Common myeloid progenitor, CD34-positive (primary cell): Measurements from ENCODE around the gene HABP2.

Source experiments
- CTCF ChIA-PET: fragments of 350-600 bp; sonication (Branson Sonifier 250); formaldehyde crosslinking; loops from one replicate; lab custom pipeline; 2021; ENCODE audit warnings: antibody characterized with exemption; lab: Charles Lee
- POLR2A ChIA-PET: fragments of 350-600 bp; sonication (Branson Sonifier 250); formaldehyde crosslinking; loops from one replicate; lab custom pipeline; 2021; ENCODE audit warnings: antibody characterized with exemption; lab: Charles Lee
- DNase-seq, 3 donors: peaks; one replicate each; pipeline versions ENCODE4 v3.0.0 to v3.0.0-alpha.2; 2013
- H3K27ac ChIP-seq, 2 experiments: 1 replicate in 1 of 2; 2 replicates in 1 of 2; pipeline ENCODE4 v1.7.0; 2013; ENCODE audit warnings: inconsistent platforms in 2 of 2, low read length in 2 of 2, mild to moderate bottlenecking in 2 of 2, low read depth in 1 of 2, moderate library complexity in 1 of 2; ENCODE audit not compliant: severe bottlenecking in 2 of 2, insufficient read depth in 1 of 2, poor library complexity in 1 of 2
- H3K27me3 ChIP-seq, 5 experiments: replicated peaks in 2 of 5; 1 replicate in 3 of 5; 2 replicates in 2 of 5; pipeline versions ENCODE4 v1.6.1 to v1.7.0; 2013; ENCODE audit warnings: low read length in 4 of 5, mild to moderate bottlenecking in 2 of 5, moderate library complexity in 2 of 5, inconsistent platforms in 1 of 5; ENCODE audit not compliant: insufficient read depth in 5 of 5, control insufficient read depth in 4 of 5
- H3K36me3 ChIP-seq, 4 experiments: 1 replicate in 2 of 4; 2 replicates in 2 of 4; pipeline versions ENCODE4 v1.6.1 to v1.7.0; 2013; ENCODE audit warnings: low read length in 3 of 4, control low read depth in 1 of 4, mild to moderate bottlenecking in 1 of 4; ENCODE audit not compliant: control insufficient read depth in 4 of 4, insufficient read depth in 4 of 4
- H3K4me1 ChIP-seq, 4 experiments: 1 replicate in 3 of 4; 2 replicates in 1 of 4; pipeline versions ENCODE4 v1.6.1 to v1.7.1; 2013; ENCODE audit warnings: low read length in 3 of 4, mild to moderate bottlenecking in 3 of 4, control low read depth in 1 of 4, inconsistent platforms in 1 of 4, moderate library complexity in 1 of 4; ENCODE audit not compliant: control insufficient read depth in 4 of 4, insufficient read depth in 4 of 4; ENCODE audit errors: control extremely low read depth in 1 of 4
- H3K4me3 ChIP-seq, 7 experiments: 1 replicate in 4 of 7; 2 replicates in 3 of 7; pipeline versions ENCODE4 v1.5.1 to v1.7.0; 2013; ENCODE audit warnings: mild to moderate bottlenecking in 7 of 7, low read length in 6 of 7, moderate library complexity in 6 of 7, inconsistent platforms in 2 of 7, low read depth in 2 of 7, control low read depth in 1 of 7; ENCODE audit not compliant: insufficient read depth in 4 of 7, control insufficient read depth in 1 of 7; ENCODE audit errors: extremely low read depth in 1 of 7
- H3K9me3 ChIP-seq, 5 experiments: 1 replicate in 4 of 5; 2 replicates in 1 of 5; pipeline versions ENCODE4 v1.6.1 to v1.7.1; 2013; ENCODE audit warnings: low read length in 4 of 5, mild to moderate bottlenecking in 2 of 5, inconsistent platforms in 1 of 5, low read depth in 1 of 5, moderate library complexity in 1 of 5; ENCODE audit not compliant: control insufficient read depth in 4 of 5, insufficient read depth in 2 of 5; ENCODE audit errors: control extremely low read depth in 1 of 5
- WGBS: methylation state at CpG from one replicate; pipeline ENCODE4 v1.1.5; 2013; ENCODE audit not compliant: insufficient coverage; 5-methylcytosine and 5-hydroxymethylcytosine counted together

HABP2 gene

GRCh38 chr10:113631684-113632367 lies 79.0 kb downstream of the HABP2 start:
- POLR2A ChIA-PET, result no interaction called here
- Histone ChIP-seq H3K27ac (no peak overlapping the region), H3K4me1 (no peaks in the 10 kb centered on the region), H3K4me3 (no peak overlapping the region), H3K36me3 (no peaks in the 10 kb centered on the region), H3K27me3 (peaks cover 0 to 3% (median 0%) of the 10 kb centered on the region in 5 experiments), H3K9me3 (peaks cover 0 to 4% (median 2%) of the 10 kb centered on the region in 5 experiments)
- 89% methylated on average over 3 of the region's 6 CpGs for WGBS
- CTCF ChIA-PET, result interaction anchor here (1.3 kb wide), 1 partner anchor 12 kb away, joined by 4 read pairs; no protein-coding TSS in a partner anchor
- no peak for DNase-seq
